Cortex of kidney (tissue), 1 donor: Measurements from ENCODE around the gene BANP.
"Not testable (repeated sequence)": the region's sequence is repeated elsewhere in the genome, so short reads cannot be mapped to it uniquely, and the experiment has no call there.

Source experiments
- DNase-seq: peaks from one replicate; lab custom pipeline; 2025; lab: John Stamatoyannopoulos, UW

BANP gene

DNA sequence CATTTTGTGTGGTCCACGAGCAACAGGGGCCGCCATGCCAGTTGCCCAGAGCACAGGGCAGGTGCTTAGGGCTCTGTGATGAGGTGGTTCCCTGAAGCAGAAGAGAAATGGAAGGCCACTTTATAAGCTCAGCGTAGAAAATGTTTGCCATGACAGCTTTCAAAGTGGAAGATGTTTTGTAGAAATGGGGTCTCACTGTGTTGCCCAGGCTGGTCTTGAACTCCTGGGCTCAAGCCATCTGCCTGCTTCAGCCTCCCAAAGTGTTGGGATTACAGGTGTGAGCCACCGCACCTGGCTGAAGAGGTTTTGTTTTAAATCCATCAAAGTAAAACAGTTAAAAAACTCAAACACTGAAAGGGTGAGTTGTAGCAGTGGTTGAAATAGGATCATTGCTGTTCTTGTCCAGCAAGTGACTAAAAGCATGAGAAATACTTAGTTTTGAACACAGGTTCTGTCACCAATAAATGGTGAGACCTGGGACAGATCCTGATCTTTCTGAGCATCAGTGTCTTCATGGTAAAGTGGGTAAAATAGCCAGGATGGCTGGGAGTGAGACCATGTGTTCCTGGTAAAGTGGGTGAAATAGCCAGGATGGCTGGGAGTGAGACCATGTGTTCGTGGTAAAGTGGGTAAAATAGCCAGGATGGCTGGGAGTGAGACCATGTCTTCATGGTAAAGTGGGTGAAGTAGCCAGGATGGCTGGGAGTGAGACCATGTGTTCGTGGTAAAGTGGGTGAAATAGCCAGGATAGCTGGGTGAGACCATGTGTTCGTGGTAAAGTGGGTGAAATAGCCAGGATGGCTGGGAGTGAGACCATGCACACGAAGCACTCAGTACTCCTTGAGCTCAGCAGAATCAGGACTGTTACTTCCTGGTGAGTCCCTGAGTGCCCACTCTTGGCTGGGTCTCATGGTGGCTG lies 46.0 kb downstream of the BANP start:
- no peak for DNase-seq

DNA sequence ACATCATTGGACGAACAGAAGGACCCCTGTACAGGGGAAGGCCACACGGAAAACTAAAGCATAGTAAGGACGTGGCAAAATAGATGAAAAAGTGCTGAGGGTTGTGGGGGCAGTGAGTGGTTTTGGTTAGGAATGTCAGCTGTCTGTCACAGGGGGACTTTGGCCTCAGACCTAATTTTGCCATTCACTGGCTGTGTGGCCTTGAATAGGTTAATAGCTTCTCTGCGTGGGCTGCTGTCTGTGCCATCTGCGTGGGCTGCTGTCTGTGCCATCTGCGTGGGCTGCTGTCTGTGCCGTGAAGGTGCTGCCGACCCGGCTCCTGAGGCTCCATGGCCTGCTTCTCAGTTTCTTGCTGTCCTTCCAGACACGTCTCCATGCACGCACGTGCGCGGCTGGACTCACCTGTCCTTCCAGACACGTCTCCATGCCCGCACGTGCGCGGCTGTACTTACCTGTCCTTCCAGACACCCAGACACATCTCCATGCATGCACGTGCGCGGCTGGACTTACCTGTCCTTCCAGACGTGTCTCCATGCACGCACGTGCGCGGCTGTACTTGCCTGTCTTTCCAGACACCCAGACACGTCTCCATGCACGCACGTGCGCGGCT lies 47.1 kb downstream of the BANP start:
- not testable (repeated sequence) for DNase-seq

DNA sequence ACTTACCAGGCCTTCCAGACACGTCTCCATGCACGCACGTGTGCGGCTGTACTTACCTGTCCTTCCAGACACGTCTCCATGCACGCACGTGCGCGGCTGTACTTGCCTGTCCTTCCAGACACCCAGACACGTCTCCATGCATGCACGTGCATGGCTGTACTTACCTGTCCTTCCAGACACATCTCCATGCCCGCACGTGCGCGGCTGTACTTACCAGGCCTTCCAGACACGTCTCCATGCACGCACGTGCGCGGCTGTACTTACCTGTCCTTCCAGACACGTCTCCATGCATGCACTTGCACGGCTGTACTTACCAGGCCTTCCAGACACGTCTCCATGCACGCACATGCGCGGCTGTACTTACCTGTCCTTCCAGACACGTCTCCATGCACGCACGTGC lies 47.8 kb downstream of the BANP start:
- not testable (repeated sequence) for DNase-seq

DNA sequence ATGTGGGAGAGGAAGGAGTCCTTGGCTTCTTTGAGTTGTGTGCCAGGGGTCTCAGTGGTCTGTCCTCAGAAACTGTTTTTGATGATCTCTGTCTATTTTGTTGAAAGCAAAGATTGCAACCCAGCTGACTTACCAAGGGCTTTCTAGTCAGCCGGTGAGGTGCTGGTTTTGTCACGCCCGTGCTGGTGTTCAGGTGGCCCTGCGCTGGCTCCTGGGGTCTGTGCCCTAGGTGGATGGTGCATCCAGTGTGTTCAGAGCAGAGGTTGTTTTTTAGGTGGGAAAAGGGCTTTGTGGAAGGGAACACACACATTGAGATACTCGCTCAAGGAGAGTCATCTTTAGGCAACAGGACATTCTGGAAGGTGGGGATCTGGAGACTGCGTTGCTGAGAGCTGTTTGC lies 51.0 kb downstream of the BANP start:
- no peak for DNase-seq

DNA sequence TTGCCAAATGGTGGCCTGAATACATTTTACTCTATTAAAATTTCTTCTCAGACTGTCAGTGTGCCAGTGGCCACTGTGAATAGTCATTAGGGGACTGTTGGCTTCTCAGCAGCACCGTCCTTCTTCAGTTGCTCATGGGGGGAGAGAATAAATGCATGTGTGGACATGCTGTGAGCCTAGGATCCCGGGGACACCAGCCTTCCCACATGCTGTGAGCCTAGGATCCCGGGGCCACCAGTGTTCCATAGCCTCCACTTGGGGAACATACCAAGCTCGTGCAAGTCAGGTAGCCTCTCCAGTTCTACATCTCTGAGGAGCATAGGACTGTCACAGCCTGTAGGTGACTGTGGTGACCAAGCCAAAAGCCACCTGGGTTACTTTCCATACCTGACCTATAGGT lies 51.5 kb downstream of the BANP start:
- DNase-seq: no peak

DNA sequence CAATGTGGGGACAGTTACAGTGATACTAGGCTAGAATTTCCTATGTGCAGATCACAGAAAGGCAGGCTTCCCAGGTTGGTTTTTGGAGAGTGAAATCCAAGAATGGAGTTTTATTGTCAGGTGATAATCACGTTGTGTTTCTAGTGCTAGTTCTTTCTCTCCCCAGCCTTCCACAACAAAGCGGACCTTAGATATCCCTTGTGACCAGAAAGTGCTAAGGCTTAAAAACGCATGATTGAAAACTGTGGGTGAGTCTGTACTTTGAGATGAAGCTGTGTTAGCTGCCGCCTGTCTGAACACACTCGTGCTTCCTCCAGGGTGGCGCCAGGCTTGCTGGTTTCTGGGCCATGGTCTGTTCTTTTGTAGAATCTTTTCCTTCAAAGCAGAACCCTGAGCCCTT lies 52.1 kb downstream of the BANP start:
- no peak for DNase-seq

DNA sequence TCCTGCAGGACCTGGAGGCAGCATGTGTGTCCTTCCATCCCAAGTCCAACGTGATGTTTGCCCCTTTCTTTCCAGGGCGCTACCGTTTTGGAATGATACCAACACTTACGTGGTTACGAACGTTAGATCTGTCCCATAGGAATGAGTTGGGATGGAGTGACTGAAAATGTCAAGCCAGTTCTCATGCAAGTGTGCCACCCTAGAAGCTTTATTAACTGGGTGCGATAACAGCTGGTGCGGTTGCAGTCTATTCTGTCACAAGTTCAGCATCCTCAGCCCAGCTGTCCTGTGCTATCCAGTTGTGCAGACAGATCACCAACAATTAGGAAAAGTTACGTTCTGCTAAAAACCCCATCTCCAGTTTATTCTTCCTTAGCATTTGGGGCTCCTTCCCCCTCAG lies 52.5 kb downstream of the BANP start:
- DNase-seq: no peak

DNA sequence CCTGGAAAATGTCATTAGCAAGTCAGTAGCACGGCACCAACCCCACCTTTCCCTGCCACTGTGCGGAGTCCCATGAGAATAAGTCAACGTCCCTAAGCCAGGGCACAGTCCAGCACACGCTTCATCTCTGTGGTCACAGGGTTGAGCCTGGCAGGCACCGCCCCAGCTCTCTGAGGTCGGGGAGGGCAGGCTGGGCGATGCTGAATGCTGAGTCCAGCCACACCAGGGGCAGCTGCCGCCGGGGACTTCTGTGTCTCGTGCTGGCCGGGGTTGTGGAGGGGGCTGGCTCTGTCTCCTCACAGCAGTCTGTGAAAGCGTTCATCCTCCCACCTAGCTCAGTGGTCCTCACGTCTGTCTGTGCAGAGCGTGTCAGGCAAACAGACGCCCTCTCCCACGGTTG lies 53.2 kb downstream of the BANP start:
- no peak for DNase-seq

DNA sequence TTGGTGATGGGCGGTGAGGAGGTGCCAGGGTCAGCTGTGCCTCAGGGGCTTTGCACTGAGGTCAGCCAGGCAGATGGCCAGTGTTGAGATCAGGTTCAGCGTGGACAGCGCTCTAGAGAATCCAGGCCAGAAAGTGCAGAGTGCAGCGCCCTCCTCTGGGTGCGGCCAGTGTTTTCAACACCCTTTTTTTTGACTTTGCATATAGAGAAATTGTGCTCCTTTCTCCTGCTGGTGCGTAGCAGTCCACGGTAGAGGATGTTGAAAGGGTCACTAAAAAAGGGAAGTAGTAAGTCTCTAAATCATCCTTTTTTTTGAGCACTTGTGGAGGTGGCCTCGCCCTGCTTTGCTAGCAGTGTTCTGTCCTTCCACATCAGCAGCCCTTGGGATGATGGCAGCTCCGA lies 53.9 kb downstream of the BANP start:
- no peak for DNase-seq

DNA sequence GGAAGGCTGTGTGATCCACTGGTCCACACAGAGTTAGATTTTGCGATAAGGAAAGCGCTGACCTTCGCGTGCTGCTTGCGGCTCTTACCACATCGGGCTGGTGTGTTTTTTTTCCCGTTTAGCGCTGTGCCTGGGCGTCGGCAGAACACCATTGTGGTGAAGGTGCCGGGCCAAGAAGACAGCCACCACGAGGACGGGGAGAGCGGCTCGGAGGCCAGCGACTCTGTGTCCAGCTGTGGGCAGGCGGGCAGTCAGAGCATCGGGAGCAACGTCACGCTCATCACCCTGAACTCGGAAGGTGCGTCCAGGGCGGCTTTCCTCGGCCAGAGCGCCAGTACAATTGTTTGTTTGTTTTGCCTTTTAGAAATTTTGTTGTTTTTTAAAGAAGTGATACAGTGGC lies 54.7 kb downstream of the BANP start:
- no peak for DNase-seq

DNA sequence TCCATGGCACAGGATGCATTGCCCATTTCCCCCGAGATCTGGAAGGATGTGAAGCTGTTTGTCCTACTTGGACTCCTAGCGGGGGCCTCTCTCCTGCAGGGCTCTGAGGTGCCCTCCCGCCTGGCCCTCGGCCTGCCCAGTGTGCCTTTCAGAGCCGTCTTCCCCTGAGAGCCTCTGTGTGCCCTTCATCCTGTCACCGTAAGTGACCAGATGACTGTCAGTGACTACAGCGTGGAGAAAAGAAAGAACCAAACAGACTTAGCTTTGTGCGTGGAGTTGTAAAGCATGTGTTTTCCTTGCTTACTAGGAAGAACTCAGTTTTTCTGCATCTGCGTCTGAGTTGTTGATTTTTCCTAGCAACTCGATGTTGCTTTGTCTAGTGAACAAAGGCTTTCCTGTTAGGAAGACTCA lies 56.1 kb downstream of the BANP start:
- no peak for DNase-seq

DNA sequence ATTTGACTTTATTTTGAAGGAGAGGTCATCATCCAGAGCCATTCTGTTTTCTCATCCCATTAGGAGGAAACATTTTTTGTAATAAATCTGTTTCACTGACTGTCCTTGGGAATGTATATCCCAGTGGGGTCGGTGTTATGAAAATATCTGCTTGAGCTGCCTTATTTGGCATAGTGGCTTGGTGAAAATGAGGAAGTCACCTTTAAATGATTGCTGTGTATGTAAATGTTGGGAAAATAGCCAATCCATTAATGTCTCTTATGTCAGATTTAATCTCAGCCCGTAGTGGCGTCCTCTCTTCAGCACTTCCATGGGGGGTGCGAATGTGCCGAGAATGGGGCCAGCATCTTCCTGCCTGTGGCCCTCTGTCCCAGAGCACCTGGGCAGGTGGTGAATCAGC lies 57.6 kb downstream of the BANP start:
- no peak for DNase-seq

DNA sequence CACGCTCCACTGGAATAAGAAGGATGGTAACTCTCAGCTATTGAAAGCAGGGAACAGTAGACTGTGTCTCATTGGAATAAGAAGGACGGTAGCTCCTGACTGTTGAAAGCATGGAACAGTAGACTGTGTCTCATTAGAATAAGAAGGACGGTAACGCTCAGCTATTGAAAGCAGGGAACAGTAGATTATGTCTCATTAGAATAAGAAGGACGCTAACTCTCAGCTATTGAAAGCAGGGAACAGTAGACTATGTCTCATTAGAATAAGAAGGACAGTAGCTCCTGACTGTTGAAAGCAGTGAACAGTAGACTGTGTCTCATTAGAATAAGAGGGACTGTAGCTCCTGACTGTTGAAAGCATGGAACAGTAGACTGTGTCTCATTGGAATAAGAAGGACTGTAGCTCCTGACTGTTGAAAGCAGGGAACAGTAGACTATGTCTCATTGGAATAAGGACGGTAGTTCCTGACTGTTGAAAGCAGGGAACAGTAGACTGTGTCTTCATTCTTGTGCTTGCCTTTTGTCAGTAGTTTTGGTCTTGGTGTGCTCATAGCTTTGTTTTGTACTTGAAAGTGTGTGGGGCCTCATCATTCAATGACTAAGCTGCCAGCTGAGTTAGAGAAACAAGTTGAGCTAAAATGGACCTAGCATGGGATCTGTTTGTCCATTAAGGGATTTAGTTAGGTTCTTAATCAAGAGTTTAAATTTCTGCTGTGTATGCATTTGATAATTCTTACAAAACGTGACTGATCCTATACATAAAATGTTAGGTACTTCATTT lies 58.5 kb downstream of the BANP start:
- no peak for DNase-seq

DNA sequence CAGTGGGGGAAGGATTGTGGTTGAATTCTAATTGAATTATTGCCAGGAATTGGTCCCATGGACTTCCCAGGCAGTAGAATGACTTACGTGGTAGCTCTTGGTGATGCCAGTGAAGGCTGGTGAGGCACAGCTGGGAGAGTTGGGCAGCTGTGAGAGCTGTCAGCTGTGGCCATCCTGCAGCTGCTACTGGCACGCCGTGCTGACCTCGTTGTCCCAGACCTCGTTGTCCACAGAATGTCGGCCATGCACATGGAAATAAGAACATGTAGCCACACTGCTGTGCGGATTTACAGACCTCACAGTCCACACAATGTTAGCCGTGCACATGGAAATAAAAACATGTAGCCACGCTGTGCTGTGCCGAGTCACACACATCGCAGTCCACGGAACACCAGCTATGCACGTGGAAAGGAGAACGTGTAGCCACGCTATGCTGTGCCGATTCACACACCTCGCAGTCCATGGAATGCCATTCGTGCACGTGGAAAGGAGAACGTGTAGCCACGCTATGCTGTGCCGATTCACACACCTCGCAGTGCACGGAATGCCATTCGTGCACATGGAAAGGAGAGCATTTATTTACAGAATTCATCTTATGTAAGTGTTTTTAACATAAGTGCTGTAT lies 59.2 kb downstream of the BANP start:
- no peak for DNase-seq

DNA sequence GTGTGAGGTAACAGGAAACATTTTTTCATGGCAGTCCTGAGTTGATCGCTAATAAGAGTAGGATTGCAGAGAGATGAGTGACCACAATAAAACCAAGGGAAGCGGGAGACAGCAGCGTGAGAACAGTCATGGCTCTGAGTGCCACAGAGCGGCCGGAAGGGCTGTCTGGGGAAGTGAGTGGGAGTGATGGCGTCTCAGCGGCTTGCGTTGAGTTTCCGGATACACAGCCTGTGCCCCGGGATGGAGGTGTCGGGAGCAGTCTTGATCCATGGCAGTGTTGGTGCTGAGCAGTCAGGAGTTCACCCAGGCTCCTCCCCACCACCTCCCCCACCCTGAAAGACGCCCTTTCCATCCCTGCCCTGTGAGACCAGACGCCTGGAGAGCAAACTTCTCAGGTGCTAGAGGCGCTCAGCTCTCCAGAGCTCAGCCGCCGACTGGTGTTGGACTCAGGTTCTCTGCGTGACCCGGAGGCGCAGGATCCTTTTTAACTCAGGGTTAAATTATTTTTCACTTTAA lies 59.8 kb downstream of the BANP start:
- DNase-seq: no peak

DNA sequence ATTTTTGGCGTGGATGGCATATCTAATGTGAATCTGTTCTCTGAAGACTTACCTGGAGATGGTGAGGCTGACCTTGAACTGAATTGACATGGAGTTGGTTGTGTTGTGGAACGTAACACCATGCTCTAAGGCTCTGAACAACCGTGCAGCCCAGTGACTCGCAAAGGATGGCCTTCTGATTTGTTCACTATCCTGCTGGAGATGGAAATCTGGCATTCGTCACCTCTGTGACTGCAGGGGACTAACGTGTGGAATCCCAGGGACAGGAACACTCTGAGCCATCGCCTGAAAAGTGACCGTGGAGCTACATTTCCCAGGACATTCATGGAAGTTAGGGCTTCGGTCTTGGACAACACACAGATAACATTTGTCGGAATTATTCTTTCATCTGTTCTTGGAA lies 61.1 kb downstream of the BANP start:
- no peak for DNase-seq

DNA sequence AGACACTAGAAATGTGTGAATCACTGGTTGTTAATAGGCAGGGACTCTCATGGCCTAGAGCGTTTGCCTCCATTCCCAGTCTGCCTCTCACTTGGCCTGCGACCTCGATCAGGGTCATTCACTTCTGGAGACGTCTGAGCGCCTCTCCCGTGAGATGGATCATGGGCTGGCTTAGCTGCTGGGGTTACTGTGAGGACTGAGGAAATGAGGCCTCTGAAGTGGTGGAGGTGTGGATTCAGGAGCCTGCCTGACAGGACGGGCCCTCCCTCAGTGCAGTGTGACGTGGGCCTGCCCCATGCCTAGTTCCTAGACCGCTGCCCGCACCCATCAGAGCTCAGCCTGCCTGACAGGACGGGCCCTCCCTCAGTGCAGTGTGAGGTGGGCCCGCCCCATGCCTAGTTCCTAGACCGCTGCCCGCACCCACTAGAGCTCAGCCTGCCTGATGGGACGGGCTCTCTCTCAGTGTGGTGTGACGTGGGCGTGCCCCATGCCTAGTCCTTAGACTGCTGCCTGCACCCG lies 61.9 kb downstream of the BANP start:
- no peak for DNase-seq

DNA sequence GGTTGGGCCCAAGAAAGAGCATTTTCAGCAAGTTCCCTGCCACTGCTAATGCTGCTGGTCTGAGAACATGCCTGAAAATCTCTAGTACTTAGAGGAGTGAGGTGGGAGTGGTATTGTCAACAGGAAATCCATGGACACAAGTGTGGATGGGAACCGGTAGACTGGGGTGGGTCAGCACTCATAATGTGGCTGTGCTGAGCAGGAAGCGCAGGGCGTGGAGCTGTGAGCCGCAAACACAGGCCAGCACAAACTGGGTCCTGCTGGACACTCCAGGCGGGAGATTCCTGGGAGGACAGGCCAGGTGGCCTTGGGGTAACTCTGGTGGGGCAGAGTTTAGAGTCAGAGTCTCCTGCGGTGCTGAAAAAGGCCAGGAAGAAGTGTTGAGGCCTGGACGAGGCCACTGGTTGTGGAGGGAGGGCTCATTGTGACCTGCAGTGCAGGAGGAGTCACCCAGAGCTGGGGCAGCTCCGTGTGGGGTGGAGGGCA lies 62.6 kb downstream of the BANP start:
- no peak for DNase-seq

DNA sequence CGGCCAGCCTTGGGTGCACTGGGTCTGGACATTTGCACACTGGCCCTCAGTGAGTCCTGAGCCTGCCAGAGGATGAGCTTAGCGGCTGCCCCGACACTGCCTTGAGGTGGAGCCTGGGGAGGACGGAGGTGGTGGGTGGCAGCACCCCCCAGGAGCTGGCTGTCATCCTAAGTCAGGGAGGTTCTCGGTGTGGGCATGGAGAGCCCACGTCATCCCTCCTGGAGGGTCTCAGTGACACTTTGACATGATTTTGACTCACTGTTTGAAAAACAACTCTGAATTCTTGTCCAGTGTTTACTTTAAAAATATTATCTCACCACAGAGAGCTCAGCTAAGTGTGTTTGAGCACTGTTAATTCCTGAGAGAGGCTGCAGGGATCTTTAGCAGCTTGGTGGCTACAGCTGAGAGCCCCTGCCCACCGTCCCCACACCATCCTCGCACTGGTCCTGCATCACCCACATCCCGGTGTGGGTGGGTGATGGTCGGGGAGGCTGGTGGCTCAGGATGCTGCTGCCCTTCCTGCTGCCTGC lies 63.1 kb downstream of the BANP start:
- no peak for DNase-seq

DNA sequence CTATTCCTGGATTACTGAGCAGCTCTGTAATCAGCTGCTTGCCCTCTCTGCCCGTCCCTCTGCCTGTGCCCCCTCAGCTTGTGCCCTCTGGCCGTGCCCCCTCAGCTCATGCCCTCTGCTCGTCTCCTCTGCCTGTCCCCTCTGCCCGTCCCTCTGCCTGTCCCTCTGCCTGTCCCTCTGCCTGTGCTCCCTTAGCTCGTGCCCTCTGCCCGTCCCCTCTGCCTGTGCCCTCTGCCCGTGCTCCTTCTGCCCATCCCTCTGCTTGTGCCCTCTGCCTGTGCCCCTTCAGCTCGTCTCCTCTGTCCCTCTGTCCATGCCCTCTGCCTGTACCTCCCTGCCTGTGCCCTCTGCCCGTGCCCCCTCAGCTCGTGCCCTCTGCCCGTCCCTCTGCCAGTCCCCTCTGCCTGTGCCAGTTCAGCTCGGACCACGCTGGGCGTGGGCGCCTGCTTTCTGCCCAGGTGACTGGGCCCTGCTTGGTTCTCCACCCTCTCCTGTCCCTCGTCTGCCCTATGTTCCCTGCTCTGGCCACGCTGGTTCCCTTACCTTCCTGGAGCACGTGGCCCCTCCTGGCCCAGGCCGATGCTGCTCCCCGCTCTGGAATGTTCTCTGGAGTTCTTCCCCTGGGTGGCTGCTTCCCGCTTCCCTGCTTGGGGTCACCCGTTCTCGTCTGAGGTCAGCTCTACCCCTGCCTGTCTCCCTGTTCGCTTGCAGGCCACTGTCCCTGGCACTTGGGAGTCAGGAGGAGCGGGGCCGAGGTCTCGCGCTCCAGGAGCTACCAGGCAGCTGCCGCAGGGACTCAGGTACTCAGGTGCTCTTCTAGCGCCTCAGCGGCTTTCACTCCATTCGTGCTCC lies 63.9 kb downstream of the BANP start:
- no peak for DNase-seq

DNA sequence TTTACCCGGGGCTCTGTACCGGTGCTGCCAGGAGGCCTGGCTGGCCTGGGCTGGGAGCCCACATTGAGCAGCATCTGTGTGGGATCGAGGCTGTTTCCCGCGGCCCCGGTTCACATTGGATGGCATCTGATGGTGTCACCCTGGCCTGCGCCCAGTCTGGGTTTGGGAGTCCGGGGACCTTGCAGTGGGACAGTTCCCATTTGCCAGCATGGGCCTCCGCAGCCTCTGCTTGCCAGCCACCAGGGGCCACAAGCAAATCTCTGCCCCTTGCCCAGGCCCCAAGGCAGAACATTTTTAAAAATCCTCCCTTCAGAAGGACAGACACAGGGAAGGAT lies 64.5 kb downstream of the BANP start:
- no peak for DNase-seq
